HG03571 (cell line): ENCODE data around the gene ERP27.

Experiments used
- ATAC-seq: cut with Tn5 transposase; IDR thresholded peaks from one replicate; pipeline ENCODE4 v1.9.1; 2021; ENCODE audit not compliant: unreplicated experiment

ERP27 gene

DNA sequence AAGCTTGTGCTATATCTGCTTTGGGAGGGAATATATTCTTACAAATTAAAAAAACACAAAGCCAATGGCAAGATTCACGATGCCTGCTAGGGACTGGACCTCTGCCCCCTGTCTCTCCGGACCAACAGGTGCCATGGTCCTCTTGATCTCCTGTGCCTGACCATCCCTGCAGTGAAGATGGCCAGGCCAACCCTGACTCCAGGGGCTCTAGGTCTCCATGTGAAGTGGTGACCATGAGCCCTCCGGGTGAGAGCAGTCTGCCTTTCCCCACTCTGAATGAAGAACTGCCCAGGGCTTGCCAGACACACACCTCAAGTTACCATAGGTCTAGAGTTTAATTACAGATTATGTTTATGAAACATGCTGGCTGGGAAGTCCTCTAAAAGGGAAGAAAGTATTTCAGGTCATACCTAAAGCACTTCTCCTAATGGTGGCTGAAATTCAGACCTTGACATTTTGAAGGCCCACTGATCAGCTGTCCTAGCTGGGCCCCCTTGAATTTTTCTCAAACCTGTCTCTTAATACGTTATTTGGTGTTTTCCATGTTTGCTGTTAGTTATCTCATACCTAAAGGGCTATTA is 21.7 kb upstream of the ERP27 start:
- ATAC-seq: no peak

DNA sequence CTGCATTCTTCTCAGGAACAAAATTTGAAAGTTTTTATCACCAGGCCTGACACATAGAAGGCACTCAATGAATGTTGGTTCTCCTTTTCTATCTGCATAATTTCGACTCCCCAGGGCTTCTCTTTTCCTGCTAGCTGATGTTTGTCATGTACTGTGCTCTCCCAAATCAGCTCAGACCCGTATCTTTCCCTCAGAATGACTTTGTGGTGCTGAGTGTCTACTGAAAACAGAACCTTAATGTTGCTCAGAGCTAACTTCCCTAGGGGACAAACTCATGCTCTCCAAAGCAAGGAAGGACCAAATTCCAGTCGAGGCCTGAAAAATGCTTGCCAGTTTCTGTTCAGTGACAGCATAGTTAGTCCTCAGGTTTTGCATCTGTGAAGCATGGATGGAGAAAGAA is 21.1 kb upstream of the ERP27 start:
- no peak for ATAC-seq

DNA sequence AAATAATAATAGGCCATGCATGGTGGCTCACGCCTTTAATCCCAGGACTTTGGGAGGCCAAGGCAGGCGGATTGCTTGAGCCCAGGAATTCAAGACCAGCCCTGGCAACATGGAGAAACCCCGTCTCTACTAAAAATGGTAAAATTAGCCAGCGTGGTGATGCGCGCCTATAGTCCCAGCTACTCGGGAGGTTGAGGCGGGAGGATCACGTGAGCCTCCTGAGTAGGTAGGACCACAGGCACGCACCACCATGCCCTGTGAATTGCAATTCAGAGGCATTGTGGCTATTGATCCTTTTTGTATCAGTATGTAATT is 20.7 kb upstream of the ERP27 start:
- no peak for ATAC-seq

DNA sequence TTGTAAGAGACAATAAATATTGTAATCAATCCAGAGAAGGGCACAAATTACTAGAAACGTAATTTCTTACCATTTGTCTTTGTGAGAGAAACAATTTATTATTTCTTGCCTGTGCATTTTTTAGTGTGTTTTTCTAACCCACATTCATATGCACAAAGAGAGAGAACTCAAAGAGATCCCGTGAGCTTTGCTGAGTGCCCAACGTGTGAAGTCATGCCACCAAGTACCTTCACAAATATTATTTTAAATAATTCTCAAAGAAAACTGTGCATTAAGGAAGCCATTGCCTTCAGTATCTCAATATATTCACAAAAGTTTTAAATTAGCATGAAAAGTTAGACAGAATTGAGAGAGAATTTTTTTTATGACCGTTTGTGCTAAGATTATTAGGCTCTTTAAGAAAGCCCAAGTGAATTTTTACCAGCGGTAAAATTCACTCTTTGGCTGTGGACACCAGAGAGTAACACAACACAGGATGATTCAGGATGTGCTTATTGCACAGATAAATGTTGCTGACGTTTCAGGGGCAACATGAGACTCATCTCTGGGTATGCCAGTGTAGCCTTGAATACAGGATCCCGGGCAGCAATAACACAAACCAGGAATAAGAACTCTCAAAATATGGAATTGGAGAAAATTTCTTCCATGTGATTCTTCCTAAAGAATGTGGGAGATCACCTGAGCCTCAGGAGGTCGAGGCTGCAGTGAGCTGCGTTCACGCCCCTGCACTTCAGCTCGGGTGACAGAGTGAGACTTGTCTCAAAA is 20.2 kb upstream of the ERP27 start:
- ATAC-seq: no peak

GRCh38 chr12:14957551-14958168 is 19.3 kb upstream of the ERP27 start:
- ATAC-seq: no peak

DNA sequence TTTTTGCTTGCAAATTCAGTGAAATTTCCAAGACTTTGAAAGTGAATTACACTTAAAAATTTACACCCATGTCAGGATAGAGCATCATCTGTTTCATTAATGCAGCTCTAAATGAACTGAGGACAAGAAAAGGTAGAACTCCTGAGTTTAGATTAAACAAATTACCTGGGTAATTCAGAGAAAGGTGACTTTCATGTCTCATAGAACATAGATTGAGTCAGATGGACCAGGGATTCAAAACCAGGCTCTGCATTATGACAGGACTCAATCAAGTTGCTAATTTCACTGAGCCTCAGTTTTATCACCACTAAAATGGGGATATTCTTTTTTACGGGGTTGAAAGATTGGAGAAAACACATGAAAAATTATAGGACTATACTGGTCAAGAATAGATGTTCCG is 18.6 kb upstream of the ERP27 start:
- no peak for ATAC-seq

DNA sequence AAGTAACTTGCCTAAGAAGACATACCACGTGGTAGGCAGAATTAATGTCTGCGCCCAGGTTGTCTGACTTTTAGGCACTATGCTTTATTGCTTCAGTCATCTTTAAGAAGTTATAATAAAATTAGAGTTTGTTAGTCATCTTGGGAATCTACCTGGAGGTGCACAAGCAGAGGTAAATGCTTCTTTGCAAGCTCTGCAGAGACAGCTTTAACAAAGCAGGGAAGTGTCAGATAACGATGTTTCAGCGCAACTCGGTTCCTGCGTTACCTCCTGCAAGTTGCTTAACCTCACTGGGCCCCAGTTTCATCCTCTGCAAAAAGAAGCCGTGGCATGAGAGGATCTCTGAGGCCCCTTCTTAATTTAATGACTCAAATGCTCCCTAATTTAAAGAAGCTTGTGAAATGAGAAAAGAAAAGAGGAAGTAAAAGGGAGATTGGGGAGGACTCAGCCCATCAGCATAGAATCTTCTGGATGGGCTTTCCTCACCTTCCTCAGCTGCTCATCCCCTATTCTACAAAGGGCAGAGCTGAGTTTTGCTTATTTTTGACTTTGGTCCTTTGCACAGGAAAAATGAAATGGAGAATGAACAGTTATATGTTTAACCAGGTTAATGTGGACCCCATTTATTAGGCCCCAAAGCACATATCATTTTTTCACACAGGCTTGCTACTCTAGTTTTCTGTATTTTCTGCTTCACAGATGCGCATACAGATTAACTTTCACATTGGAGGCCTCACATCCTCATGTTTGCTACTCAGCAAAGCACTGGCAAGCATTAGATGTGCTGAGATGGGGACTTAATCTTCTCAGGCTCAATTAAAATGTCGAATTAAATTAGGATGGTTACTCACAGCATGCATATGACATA is 17.9 kb upstream of the ERP27 start:
- ATAC-seq: peak; percentile 31

- ATAC-seq: no peak
Observed at GRCh38 chr12:14954269-14954668, 15.9 kb upstream of the ERP27 start.

GRCh38 chr12:14953752-14954151 is 15.4 kb upstream of the ERP27 start:
- no peak for ATAC-seq

DNA sequence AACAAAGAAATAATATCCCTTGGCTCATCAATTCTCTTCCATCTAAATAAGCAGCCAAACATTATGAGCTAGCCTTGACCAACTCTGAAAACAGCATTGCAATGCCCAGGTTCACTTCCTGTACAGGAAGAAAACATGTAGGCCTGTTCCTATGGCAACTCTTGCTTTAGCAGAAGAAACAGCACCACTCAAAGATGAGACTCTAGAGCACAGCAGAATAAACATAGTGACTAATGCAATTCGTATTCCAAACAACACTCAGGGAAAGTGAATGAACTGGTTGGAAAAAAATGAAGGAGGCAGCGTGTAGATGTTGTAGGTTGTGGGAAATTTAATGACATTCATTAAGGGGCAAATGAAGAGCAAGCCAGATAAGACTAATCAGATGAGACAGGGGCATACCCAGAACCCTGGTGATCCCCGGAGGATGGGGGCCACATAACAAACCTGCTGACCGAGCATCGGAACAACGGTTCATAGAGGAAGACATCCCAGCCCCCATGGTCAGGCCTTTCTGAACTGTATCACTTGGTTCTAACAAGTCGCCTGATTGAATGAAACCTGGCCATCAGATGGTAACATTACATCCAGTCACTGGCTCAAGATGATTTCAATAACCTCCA is 14.1 kb upstream of the ERP27 start:
- ATAC-seq: peak; percentile 56

- no peak for ATAC-seq
Observed at GRCh38 chr12:14951851-14952250, 13.5 kb upstream of the ERP27 start.

DNA sequence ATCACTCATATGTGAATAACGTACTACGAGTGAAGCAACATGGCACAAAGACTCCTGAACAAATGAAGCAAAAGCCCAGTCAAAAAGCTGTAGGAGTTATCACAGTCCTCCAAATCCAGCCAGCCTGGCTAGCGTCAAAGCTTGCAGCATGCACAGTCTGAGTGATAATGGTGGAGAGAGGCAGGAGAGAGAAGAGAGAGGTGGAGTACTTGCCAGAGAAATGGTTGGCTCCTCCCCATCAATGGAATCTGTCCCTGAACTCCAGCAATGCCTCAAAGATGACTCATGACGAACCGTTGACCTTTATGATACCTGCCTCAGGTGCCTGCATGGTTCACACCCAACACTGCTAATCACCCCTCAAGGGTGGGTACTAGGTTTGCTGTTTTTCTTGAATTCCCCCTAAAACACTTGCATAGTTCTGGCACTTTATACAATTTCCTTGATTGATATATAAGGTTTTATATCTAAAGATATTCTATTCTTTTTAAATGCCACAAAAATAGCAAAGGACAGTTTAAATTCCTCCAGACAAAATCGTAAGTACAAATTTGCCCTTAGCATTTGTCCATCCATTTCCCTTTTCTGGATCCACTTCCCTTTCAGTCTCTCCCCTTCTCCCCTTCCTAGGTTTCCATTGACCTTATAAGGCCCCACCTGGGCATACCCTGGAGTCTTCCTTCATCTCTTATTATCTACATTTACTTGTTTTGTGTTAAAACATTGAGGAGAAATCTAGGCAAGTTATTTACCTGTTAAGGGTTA is 12.8 kb upstream of the ERP27 start:
- ATAC-seq: no peak

DNA sequence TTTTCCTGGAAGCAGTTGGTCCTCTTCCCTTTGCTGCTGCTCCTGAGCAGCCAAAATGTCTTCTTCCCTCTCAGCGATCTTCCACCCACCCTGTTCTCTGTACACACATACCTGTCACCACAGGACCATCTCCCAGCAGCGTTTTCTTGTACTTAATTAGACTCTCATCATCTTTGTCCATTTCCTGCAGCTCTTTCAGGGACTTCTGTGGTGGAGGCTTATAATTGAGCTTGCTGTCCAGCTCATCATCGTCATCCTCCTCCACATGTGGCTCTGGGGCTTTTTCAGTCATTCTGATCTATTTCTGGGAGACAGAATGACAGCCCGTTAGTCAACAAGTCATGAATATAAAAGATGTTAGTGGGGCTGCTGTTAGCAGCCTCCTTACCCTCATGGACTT is 12.1 kb upstream of the ERP27 start:
- no peak for ATAC-seq

DNA sequence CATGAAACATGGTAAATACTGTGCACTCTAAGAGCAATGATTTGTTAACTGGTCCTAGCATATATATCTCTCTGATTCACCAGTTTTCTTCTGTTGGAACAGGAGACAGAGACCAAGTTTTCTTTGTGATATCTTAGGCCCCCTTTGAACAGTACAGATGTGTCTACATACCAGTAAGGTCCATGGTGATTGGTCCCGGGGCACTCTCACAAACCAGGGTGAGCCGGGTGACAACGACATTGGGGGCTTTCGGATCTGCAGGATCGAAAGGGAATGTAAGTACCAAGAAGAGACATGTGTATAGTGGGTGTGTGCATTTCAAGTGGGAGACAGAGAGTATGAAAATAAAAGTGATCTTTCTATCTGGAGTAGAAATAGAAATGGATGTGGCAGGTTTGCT is 11.3 kb upstream of the ERP27 start:
- ATAC-seq: no peak

GRCh38 chr12:14948672-14949071 is 10.3 kb upstream of the ERP27 start:
- ATAC-seq: peak; percentile 87

GRCh38 chr12:14946861-14947260 is 8.5 kb upstream of the ERP27 start:
- ATAC-seq: no peak

- no peak for ATAC-seq
Observed at GRCh38 chr12:14946162-14946561, 7.8 kb upstream of the ERP27 start.

DNA sequence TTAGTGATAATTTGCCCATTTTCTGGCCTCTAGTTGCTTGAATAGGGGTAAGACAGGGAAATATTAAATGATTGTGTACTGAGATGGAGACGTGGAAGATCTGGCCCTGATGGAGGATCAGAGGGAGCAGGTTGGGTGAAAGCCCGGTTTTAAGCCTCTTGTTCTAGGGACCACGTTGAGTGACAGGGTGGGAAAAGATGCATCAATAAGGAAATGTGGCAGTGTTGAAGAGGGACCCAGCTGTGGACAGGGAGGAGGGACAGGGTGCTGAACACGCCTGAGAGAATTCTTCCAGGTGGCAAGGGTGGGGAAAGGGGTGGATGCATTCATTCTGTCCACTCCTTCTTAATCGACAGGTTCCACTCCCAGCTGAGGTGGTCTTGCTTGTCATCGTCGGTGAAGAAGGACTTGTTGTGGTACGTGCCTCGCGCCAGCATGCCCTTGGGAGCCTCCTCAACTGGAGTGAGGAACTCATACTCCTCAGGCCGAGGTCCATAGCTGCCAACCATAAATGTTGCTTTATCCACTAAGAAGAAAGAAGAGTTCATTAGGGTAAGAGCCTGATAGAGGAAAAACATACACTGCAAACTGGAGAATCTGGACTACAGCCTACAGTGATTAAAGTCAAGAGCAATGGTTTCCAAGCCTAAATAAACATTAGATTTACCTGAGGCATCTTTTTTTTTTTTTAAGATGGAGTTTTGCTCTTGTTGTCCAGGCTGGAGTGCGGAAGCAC is 4.0 kb upstream of the ERP27 start:
- no peak for ATAC-seq

GRCh38 chr12:14941369-14941768 is 3.0 kb upstream of the ERP27 start:
- ATAC-seq: no peak

- peak; percentile 48 for ATAC-seq
Observed at GRCh38 chr12:14937689-14938088, 648 bp downstream of the ERP27 start.
